HFF-Myc (cell line): ENCODE results near the gene STRIP2.
"Not testable (repeated sequence)": the region's sequence is repeated elsewhere in the genome, so short reads cannot be mapped to it uniquely, and the experiment has no call there.

Source experiments
- DNase-seq: peaks from one replicate; pipeline ENCODE4 v3.0.0-alpha.2; 2011; ENCODE audit warnings: low read depth; ENCODE audit errors: extremely low read depth
- H3K4me3 ChIP-seq: replicated peaks from 2 replicates; pipeline ENCODE4 v1.5.1; 2011; ENCODE audit warnings: low read depth, mild to moderate bottlenecking, control low read depth, low read length
- CTCF ChIP-seq: IDR thresholded peaks from 2 replicates; pipeline ENCODE4 v1.5.1; 2012; ENCODE audit warnings: mild to moderate bottlenecking, low read depth, low read length, control low read depth; ENCODE audit errors: missing control alignments

STRIP2 gene

GRCh38 chr7:129443612-129444011, 9.4 kb downstream of the STRIP2 start:
- TF ChIP-seq CTCF: no peak
- DNase-seq: no peak
- H3K4me3 ChIP-seq: no peak overlapping the region

GRCh38 chr7:129444776-129445175, 10.5 kb downstream of the STRIP2 start:
- not testable (repeated sequence) for H3K4me3 ChIP-seq, DNase-seq

- not testable (repeated sequence) for H3K4me3 ChIP-seq, DNase-seq
These were observed 12.7 kb downstream of the STRIP2 start for GRCh38 chr7:129446925-129447324.

GRCh38 chr7:129447445-129447844, 13.2 kb downstream of the STRIP2 start:
- DNase-seq, H3K4me3 ChIP-seq: not testable (repeated sequence)

- not testable (repeated sequence) for DNase-seq, H3K4me3 ChIP-seq
These were observed 14.4 kb downstream of the STRIP2 start for GRCh38 chr7:129448608-129449007.

- no peak for DNase-seq
- no peak for TF ChIP-seq CTCF
- H3K4me3 ChIP-seq: no peak overlapping the region
These were observed 16.1 kb downstream of the STRIP2 start for GRCh38 chr7:129450295-129450694.

GRCh38 chr7:129452589-129453231, 18.5 kb downstream of the STRIP2 start:
- no peak for DNase-seq
- no peak for TF ChIP-seq CTCF
- H3K4me3 ChIP-seq: no peak overlapping the region

GRCh38 chr7:129453510-129454248, 19.4 kb downstream of the STRIP2 start:
- H3K4me3 ChIP-seq: no peak overlapping the region
- no peak for TF ChIP-seq CTCF
- DNase-seq: no peak

GRCh38 chr7:129454249-129454551, 20.0 kb downstream of the STRIP2 start:
- no peak for TF ChIP-seq CTCF
- H3K4me3 ChIP-seq: no peak overlapping the region
- no peak for DNase-seq
